Brain pericyte (primary cell): ENCODE data around the gene MEF2D.

Source experiments
- DNase-seq: peaks from one replicate; pipeline ENCODE4 v3.0.0-alpha.2; 2012; ENCODE audit warnings: low read depth, low spot score

Gene MEF2D

DNA sequence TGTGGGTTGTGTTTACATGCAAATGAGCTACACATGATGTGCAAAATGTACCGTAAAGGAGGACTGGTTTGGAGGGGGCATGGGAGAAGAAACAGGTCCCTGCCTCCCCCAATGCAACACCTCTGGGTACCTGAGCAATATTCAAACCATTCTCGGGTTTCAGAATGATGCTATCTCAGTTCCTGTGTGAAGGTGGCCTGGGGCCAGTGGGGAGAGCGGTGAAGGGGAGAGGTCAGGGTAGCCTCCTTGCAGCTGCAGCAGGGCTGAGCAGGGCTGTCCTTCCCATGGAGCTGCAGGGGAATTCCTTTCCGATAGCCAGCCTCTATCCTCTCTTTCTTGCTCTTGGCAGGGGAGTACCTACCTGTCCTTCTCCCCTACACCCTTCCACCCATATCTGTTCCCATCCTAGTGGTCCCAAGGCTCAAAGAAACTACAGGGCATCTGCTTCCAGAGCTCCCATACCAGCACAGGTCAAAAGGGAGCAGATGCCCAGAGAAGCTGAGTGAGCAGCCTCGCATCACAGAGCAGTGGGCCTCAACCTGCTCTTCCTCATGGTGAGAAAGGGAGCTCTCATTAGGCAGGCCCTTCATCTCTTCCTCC, 11.9 kb downstream of the MEF2D start:
- DNase-seq: no peak

GRCh38 chr1:156487862-156488261, 12.7 kb downstream of the MEF2D start:
- DNase-seq: no peak

- DNase-seq: no peak
These were observed 13.9 kb downstream of the MEF2D start for GRCh38 chr1:156486421-156487344.

DNA sequence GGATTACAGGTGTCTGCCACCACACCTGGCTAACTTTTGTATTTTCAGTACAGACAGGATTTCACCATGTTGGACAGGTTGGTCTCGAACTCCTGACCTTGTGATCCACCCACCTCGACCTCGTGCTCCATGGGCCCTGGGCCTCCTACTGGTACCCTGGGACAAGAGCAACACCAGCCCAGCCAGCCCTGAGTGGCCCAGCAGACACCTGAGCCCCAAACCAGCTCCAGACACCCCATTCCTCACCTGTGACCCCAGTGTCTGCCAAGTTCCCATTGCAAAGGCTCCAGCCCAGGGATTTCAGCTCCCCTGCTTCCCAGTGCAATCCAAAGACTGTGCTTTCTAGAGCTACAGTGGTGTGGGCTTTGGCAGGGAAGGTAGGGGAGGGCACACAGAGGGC, 14.6 kb downstream of the MEF2D start:
- DNase-seq: no peak

GRCh38 chr1:156484480-156485058, 16.0 kb downstream of the MEF2D start:
- DNase-seq: no peak

- no peak for DNase-seq
These were observed 17.2 kb downstream of the MEF2D start for GRCh38 chr1:156483397-156483796.

DNA sequence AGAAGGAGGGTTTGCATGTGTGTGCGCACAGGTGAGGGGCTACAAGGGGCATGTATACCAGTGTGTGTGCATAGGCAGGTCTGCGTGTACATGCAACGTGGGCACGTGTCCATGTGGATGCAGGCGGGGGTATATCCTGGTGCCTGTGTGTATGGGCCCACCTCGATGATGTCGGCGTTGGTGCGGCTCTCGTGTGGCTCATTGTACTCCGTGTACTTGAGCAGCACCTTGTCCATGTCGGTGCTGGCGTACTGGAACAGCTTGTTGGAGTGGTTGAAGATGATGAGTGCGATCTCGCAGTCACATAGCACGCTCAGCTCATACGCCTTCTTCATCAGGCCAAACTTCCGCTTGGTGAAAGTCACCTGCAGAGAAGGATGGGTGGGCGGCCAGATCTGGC, 18.3 kb downstream of the MEF2D start:
- DNase-seq: no peak

DNA sequence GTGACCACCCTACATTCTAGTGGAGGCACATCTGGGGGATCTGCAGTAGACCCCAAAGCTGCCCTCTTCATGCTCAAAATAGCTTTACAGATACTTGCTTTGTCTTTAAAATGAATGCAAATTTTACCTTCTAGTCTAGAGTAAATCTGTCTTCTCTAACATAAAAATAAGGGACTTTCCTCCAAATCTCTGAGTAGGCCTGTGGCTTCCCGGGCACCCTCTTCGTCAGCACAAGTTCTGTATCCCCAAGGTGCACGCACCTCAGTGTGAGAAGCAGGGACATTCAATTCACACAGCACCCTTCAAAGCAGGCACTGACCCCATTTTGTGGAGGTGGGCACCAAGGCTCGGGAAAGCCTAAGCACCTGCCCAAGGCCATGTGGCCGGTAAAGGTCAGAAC, 19.0 kb downstream of the MEF2D start:
- no peak for DNase-seq

DNA sequence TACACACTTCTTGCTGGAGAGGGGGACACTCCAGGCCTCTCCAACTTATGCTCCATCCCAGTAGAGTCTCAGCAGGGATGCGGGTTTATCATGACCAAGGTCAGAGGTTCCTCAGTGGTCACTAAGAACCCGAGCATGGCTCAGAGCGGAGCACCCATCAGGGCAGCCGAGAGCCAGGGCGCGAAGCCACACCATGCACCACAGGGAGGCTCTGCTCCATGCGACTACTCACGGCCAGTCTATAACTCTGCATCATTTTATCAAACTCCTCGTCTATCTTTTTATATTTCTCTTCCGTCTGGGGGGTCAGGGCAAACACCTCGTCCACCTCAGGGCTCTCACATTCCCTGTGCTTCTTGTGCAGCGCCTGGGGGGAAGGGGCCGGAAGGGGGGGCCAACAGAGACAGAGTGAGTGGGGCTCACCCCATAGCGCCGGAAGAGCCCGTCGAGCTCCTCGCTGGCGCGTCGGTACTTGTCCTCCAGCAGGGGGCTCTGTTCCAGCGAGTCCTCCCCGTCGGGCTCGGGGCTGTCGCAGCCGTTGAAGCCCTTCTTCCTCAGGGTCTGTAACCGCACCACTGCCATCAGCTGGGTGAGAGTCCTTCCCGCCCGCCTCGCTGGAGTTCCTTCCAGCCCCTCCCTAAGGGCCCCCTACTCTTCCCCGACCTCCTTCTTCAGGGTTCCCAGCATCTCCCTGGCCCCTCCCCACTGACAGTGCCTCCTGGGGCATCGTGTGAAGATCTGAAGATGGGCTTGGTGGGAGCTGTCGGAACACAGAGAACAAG, 20.0 kb downstream of the MEF2D start:
- no peak for DNase-seq

DNA sequence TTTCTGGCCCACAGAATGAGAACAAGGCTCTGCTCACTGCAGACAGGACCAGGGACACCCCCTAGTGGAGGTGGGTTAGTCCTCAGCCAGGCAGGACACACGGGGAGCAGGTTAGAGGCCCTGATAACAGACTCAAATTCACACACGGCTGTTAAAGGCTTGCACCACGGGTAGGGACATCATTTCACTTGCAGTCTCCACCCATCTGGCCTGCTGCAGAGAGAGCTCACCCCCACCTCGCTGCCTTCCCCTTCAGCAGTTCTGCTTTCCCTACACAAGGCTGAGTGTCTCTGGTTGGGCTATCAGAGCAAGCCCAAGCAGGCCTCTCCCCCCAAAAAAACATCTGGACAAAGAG, 20.6 kb downstream of the MEF2D start:
- no peak for DNase-seq

DNA sequence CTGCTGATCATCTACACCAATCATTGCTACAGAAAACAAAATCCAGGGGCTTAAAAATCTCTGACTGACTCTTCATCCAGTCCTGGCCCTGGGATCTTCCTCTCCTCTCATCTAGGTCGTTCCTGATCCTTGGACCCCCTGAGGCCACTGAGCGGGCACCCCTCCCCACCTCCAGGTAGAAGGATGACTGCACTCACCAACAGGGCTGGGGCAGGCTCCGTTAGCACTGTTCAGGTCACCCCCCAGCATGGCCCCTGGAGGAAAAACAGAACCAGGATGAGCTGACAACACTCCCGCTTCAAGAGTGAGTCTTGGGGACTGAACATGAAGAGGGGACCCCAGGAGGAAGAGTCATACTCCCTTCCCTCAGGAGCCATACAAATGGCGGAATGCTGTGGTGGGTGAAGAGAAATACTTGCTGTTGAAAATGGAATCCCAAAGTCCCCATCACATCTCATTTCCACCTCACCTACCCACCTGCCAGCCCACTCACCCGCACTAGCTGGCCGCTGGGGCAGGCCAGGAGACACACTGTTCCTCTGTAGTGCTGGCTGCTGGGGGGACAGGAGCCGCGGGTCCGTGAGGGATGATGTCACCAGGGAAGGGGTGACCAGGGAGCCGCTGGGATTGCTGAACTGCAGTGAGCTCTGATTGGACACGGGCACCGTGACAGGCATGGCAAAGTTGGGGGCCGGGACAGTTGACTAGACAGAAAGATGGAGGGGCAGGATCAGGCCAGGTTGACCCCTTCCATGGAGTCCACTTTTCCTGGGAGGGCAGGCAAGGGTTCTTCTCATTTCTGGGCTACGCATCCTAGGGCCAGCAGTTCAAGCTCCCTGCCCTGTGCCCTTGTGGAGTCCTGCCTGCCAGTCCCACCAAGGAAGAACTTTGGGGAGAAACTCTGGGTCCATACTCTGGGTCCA, 21.2 kb downstream of the MEF2D start:
- DNase-seq: no peak

GRCh38 chr1:156478250-156478627, 22.3 kb downstream of the MEF2D start:
- DNase-seq: no peak

DNA sequence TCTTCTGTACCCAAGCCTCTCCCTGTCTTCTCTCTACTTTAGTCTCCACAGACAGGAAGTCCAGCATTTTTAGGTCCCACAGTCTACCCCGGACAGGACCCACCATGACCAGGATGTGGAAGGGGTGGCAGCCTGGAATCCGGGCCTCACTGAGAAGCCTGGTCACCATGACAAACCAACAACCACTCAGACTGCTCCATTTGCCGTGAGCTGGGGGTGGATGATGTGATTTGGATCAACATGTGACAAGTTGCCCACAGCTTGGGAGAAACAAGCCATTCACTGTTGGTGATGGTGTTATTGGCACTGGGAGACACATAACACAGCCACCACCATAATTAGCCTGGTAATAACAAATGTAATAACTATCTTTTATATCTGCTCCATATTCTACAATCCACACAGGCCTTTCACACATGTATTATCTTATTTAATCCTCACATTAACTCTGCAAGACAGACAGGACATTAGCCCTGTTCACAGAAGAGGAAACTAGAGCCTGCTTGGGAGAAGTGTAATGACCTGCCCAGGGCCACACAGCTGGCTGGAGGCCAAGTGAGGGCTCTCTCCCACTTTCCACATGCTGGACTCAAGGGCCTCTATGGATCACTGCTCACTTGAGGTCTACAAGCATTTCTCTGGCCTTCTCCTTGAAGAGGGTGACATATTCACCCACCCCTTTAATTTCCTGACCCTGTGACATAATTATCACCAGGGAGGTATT, 22.9 kb downstream of the MEF2D start:
- no peak for DNase-seq

GRCh38 chr1:156476501-156477298, 23.9 kb downstream of the MEF2D start:
- DNase-seq: no peak

DNA sequence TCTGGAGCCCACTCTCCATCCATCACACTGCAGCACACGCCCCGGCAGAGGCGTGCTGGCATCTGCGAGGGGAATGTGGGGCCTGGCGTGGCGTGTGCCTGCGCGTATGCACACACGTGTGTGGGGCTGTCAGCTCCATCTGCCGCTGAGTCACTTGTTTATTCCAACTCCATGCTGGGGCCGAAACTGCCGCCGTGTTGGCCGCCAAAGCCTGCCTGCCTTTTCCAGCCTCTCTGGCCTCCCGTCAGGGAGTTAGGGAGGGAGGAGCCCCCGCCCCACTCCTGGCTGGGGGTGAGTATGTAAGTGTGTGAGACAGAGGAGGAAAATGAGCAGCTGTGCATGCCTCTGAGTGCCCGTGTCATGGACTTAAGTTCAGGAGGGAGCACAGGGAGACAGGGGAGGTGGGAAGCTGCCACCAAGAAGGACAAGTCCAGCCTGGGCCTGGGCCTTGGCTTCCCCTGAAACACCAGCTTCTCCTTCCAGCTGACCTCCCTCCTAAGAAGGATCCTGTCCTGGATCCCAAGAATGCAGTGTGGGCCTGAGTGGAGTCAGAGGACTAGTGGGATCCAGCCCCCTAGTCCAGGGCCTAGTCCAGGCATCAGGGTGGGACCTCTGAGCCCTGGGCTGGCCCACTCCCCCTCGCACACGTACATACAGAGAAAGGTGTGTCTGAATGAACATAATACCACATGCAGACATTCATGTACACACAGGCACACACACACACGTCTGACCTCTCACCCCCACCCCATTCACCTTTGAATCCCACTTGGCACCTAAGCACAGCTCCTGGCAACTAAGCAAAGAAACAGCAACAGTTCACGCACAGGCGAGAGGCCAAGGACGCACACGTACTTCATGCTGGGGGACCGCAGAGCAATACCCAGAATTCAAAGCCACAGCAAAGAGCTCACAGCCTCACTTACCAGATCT, 24.7 kb downstream of the MEF2D start:
- no peak for DNase-seq

DNA sequence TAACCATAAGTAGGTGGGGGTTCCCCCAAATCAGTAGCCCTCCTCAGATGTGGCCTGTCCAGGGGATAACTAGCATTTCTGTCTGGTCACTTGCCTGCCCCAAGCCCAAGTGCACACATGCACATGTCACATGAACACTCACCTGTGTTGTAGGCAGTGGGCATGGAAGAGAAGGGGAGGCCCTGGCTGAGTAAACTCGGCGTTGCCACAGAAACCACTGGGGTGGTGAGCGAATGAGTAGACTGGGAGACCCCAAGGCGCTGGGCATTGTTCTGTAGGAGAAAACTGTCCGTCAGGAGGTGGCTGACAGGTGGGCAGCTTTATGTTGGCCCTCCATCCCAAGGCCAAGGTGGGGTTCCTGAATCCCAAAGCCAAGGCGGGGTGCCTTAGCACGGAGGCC, 25.6 kb downstream of the MEF2D start:
- DNase-seq: no peak

DNA sequence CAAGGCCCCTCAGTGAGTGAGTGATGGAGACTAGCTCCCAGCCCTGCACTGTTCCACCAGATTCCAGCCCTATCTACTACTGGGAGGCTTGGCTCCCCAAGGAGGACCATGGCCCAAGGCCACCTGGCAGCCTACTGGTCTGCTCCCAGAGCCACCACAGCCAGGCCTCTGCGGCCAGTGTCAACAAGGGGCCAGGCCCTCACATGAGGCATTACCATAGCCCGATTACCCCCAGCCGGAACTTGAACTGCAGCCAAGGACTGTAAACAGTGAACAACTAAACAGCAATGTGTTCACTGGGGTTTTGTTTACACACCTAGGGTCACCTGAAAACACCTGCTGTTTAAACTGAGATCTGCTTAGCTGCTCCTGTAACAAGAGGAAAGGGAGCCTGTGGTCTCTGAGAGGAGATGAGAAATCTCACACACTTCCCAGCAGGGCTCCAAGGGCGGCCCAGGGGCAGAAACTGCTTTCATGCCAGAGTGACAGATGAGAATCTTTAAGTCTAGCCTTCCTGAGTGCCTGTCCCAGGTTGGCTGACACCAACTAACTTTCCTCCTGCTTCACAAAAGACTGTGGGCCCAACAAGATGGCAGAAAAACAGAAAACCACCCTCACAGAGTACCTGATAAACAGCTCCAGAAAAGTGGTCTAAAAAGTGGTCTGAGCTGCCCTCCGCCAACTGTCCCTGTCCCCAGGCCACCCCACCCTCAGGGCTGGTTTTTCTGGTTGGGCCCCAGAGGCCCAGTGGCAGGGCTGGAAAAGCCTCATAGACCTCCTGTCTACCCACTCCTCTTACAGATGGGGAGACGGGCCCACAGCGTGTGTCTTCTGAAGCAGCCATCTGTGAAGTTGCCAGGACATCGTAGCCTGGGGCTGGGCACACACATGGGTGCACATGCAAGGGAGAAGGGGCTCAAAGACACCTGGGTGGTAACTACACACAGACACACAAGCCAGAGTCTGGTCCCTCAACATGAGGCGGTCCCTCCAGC, 28.8 kb downstream of the MEF2D start:
- no peak for DNase-seq
